ENCODE measurements around the gene IPO4. TPM values are rescaled to one million over a fixed set of nuclear protein-coding genes. Genes with fewer than 3 reads are reported as not detected.

IPO4 gene
- total RNA-seq, 1 experiment from 2014 or later, result 102 TPM

DNA sequence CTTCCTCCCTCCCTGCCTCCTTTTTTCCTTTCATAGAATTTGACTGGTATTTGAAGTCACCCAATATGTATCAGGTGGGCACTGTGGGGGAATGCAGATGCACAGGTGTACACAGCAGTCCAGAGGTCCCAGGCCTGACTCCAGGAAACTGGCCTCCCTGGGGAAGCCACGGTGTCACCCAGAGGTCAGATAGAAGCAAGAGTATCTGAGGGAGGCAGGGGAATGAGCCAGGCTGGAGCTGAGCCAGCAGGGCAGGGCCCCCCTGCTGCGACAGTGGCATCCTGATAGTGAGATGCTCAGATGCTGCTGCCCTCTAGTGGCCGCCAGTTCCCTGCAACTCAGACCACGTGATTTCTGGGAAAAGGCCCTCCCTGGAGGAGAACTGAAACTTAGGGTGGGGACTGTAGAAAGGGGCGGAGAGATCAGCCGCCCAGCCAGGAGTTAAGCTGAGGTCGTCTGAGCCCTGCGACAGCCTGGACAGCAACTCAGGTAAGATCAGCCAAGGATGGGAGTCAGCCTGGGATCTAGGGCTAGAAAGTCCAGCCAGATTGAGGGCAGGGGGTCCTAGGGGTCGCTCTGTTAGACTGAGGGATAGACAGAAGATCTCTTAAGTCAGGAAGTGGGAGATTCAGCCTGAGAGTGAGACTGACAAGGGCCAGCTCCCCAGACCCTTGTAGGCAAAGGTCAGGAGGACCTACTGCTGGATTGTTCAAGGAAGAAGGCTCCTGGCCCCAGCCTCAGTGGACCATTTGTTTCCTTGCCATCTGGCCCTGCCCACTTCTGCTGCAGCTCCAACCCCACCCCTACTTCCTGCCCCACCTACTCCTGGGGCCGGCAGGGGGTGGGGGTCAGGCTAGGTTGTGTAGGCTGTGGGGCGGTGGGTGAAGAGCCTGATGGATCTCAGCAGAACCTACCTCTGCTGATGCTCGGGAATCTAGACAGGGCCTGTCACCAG, 27.5 kb downstream of the IPO4 start, which contains the start of gene IRF9 (continued):
- TF ChIP-seq, protein P1, sequence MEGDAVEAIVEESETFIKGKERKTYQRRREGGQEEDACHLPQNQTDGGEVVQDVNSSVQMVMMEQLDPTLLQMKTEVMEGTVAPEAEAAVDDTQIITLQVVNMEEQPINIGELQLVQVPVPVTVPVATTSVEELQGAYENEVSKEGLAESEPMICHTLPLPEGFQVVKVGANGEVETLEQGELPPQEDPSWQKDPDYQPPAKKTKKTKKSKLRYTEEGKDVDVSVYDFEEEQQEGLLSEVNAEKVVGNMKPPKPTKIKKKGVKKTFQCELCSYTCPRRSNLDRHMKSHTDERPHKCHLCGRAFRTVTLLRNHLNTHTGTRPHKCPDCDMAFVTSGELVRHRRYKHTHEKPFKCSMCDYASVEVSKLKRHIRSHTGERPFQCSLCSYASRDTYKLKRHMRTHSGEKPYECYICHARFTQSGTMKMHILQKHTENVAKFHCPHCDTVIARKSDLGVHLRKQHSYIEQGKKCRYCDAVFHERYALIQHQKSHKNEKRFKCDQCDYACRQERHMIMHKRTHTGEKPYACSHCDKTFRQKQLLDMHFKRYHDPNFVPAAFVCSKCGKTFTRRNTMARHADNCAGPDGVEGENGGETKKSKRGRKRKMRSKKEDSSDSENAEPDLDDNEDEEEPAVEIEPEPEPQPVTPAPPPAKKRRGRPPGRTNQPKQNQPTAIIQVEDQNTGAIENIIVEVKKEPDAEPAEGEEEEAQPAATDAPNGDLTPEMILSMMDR (IDR thresholded peaks at IDR 0.05 in 2 of 3, conservative IDR thresholded peaks at IDR 0.05 in 1 of 3; ENCODE audit: borderline replicate concordance in 1 of 3, insufficient read depth in 1 of 3, low read depth in 2 of 3, low read length in 2 of 3), result peak; percentile 77 to 94 (median 87)
- TF ChIP-seq YY1 (IDR thresholded peaks at IDR 0.05; ENCODE audit: extremely low read depth, insufficient replicate concordance, low read depth, low read length) (no peak), TCF7L2 (IDR thresholded peaks at IDR 0.05; ENCODE audit: borderline replicate concordance, extremely low read depth, insufficient read depth, insufficient read length) (peak; percentile 60)

DNA sequence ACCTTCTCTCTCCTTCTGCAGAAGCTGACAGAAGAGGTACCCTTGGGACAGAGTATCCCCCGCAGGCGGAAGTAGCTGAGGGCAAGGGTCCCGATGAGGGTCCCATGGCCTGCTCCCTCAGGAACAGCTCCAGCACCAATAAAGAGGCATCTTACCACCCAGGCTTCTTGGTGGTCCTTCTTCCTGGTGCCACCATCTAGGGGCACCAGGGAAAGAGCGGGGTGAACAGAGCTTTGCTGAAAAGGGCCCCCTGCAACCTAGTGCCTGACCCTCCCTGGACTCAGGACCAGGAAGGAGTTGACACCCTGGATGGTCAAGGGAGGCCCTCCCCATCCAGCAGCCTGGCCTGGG, 28.1 kb downstream of the IPO4 start:
- H3K9me2 ChIP-seq (ENCODE audit: insufficient read depth), result no peaks in the 10 kb centered on the region
- ChIA-PET POLR2A (interaction anchor here (1.0 to 3.1 kb wide), 9 partner anchors 13 to 102 kb away, joined by 3 to 18 read pairs (median 4); partner anchors contain the start of genes DCAF11, EMC9, NRL and PCK2), RAD21 (ENCODE audit: low non-redundant PET in 1 of 2, low total read pairs in 2 of 2, uncharacterized antibody in 2 of 2, unreplicated experiment in 2 of 2) (interaction anchor here (1.0 to 1.1 kb wide), 2 partner anchors 14 to 103 kb away, joined by 3 read pairs; partner anchors contain the start of genes PSME2 (in 1 of the 2) and RNF31 (in 1 of the 2)), CTCF (interaction anchor here (1.0 to 3.2 kb wide), 17 partner anchors 9 to 137 kb away, joined by 3 to 20 read pairs (median 4); partner anchors contain the start of genes CHMP4A, DCAF11, EMC9 and NRL)
- peak overlapping the region; percentile 84 for H3K27ac ChIP-seq (ENCODE audit: low read depth, low read length)
- intact Hi-C loops (cut with micrococcal nuclease), result loop anchor here (2.0 kb wide), 1 partner anchor 46 kb away; the partner anchor contains the start of genes DCAF11 and NRL
- TF ChIP-seq FOSL1 (IDR thresholded peaks at IDR 0.05; ENCODE audit: low read depth) (no peak), ZNF274 (IDR thresholded peaks at IDR 0.05; ENCODE audit: low read depth, low read length) (no peak), POLR2AphosphoS5 (IDR thresholded peaks at IDR 0.05; ENCODE audit: low read depth, low read length) (no peak), SRF (IDR thresholded peaks at IDR 0.05; ENCODE audit: low read depth) (no peak), TCF7L2 (IDR thresholded peaks at IDR 0.05; ENCODE audit: borderline replicate concordance, extremely low read depth, insufficient read depth, insufficient read length) (no peak)
- H3K79me2 ChIP-seq (ENCODE audit: insufficient read depth, low read length), result no peaks in the 10 kb centered on the region
- no peak overlapping the region for H3K4me3 ChIP-seq (replicated peaks in 1 of 2; ENCODE audit: low read depth in 1 of 2, low read length in 2 of 2)
- peaks cover 26 to 41% of the 10 kb centered on the region in 2 experiments; a peak in 3 of 4 replicates for H3K36me3 ChIP-seq (ENCODE audit: control insufficient read depth in 1 of 2, insufficient read depth in 2 of 2, low read length in 2 of 2)
- peak overlapping the region; percentile 87 for H3K4me2 ChIP-seq (ENCODE audit: low read length)
- H3K9ac ChIP-seq (ENCODE audit: low read length), result no peak overlapping the region
- no peak overlapping the region for H2AFZ ChIP-seq (ENCODE audit: low read depth, low read length, poor library complexity, severe bottlenecking)
- H3K27me3 ChIP-seq (ENCODE audit: insufficient read depth, low read length), result no peaks in the 10 kb centered on the region
- H4K20me1 ChIP-seq (ENCODE audit: insufficient read depth), result no peaks in the 10 kb centered on the region
- H3K9me3 ChIP-seq (ENCODE audit: control insufficient read depth in 1 of 2, insufficient read depth in 1 of 2, low read depth in 1 of 2, low read length in 2 of 2), result no peaks in the 10 kb centered on the region
- ATAC-seq, result no peak
- no TSS peak for BruUV-seq (replicated peaks)
- no peak for DNase-seq (ENCODE audit: low read depth, low spot score)
- peaks cover 15 to 21% of the 10 kb centered on the region in 2 experiments for H3K4me1 ChIP-seq (ENCODE audit: control insufficient read depth in 1 of 2, insufficient read depth in 2 of 2, low read length in 2 of 2)
